ENCODE results near the gene CLASRP. TPM values are rescaled to one million over a fixed set of nuclear protein-coding genes. Genes with fewer than 3 reads are reported as not detected.

Gene CLASRP
- total and polyA plus RNA-seq, 4 donors = 11.6 to 97.3 (median 47.8) TPM

- Histone ChIP-seq H3K9me3 (ENCODE audit: control insufficient read depth, insufficient read depth, low read length) (no peaks in the 10 kb centered on the region), H3K4me1 (ENCODE audit: control insufficient read depth, insufficient read depth, low read length) (peaks cover 32% of the 10 kb centered on the region), H3K27me3 (ENCODE audit: control insufficient read depth, insufficient read depth, low read length) (no peaks in the 10 kb centered on the region), H3K36me3 (ENCODE audit: control insufficient read depth, insufficient read depth, low read length) (peaks cover 56% of the 10 kb centered on the region), H3K4me3 (ENCODE audit: low read depth, low read length) (peak overlapping the region; percentile 89), H3K27ac (ENCODE audit: low read depth, low read length) (no peak overlapping the region)
- no peak for DNase-seq (ENCODE audit: low read depth in 4 of 6, low spot score in 6 of 6)
- 88% methylated on average over 13 of the region's 19 CpGs for WGBS (ENCODE audit: insufficient coverage)
These were observed 1.4 kb downstream of the CLASRP start for GRCh38 chr19:45040059-45040771.

GRCh38 chr19:45041125-45041524 is 2.3 kb downstream of the CLASRP start:
- Histone ChIP-seq H3K9me3 (ENCODE audit: control insufficient read depth, insufficient read depth, low read length) (no peaks in the 10 kb centered on the region), H3K27ac (ENCODE audit: low read depth, low read length) (no peak overlapping the region), H3K36me3 (ENCODE audit: control insufficient read depth, insufficient read depth, low read length) (peaks cover 52% of the 10 kb centered on the region), H3K4me1 (ENCODE audit: control insufficient read depth, insufficient read depth, low read length) (peaks cover 41% of the 10 kb centered on the region), H3K27me3 (ENCODE audit: control insufficient read depth, insufficient read depth, low read length) (no peaks in the 10 kb centered on the region), H3K4me3 (ENCODE audit: low read depth, low read length) (no peak overlapping the region)
- no peak for DNase-seq (ENCODE audit: low read depth in 4 of 6, low spot score in 6 of 6)
- WGBS (ENCODE audit: insufficient coverage) = 96% methylated on average over 2 of the region's 6 CpGs

- H3K27me3 ChIP-seq (ENCODE audit: control insufficient read depth, insufficient read depth, low read length) = no peaks in the 10 kb centered on the region
- peaks cover 37% of the 10 kb centered on the region for H3K4me1 ChIP-seq (ENCODE audit: control insufficient read depth, insufficient read depth, low read length)
- peak overlapping the region; percentile 83 for H3K27ac ChIP-seq (ENCODE audit: low read depth, low read length)
- H3K4me3 ChIP-seq (ENCODE audit: low read depth, low read length) = no peak overlapping the region
- no peaks in the 10 kb centered on the region for H3K9me3 ChIP-seq (ENCODE audit: control insufficient read depth, insufficient read depth, low read length)
- H3K36me3 ChIP-seq (ENCODE audit: control insufficient read depth, insufficient read depth, low read length) = peaks cover 47% of the 10 kb centered on the region
- DNase-seq (ENCODE audit: low read depth in 4 of 6, low spot score in 6 of 6) = peak in 5 of 6 donors; percentile 57 to 88 (median 77)
- WGBS (ENCODE audit: insufficient coverage) = 40% methylated on average over 12 of the region's 14 CpGs
These were observed 7.0 kb downstream of the CLASRP start for GRCh38 chr19:45045671-45046353.

- DNase-seq (ENCODE audit: low read depth in 4 of 6, low spot score in 6 of 6) = no peak
- peaks cover 42% of the 10 kb centered on the region for H3K36me3 ChIP-seq (ENCODE audit: control insufficient read depth, insufficient read depth, low read length)
- peaks cover 36% of the 10 kb centered on the region for H3K4me1 ChIP-seq (ENCODE audit: control insufficient read depth, insufficient read depth, low read length)
- peak overlapping the region; percentile 83 for H3K27ac ChIP-seq (ENCODE audit: low read depth, low read length)
- H3K9me3 ChIP-seq (ENCODE audit: control insufficient read depth, insufficient read depth, low read length) = no peaks in the 10 kb centered on the region
- no peak overlapping the region for H3K4me3 ChIP-seq (ENCODE audit: low read depth, low read length)
- H3K27me3 ChIP-seq (ENCODE audit: control insufficient read depth, insufficient read depth, low read length) = no peaks in the 10 kb centered on the region
- 89% methylated on average over 5 of the region's 7 CpGs for WGBS (ENCODE audit: insufficient coverage)
These were observed 7.5 kb downstream of the CLASRP start for GRCh38 chr19:45046355-45046754.

GRCh38 chr19:45047188-45047797 is 8.4 kb downstream of the CLASRP start:
- no peaks in the 10 kb centered on the region for H3K9me3 ChIP-seq (ENCODE audit: control insufficient read depth, insufficient read depth, low read length)
- H3K27me3 ChIP-seq (ENCODE audit: control insufficient read depth, insufficient read depth, low read length) = no peaks in the 10 kb centered on the region
- WGBS (ENCODE audit: insufficient coverage) = 100% methylated on average over 3 of the region's 7 CpGs
- DNase-seq (ENCODE audit: low read depth in 4 of 6, low spot score in 6 of 6) = no peak
- H3K4me3 ChIP-seq (ENCODE audit: low read depth, low read length) = no peak overlapping the region
- peaks cover 36% of the 10 kb centered on the region for H3K4me1 ChIP-seq (ENCODE audit: control insufficient read depth, insufficient read depth, low read length)
- H3K27ac ChIP-seq (ENCODE audit: low read depth, low read length) = no peak overlapping the region
- H3K36me3 ChIP-seq (ENCODE audit: control insufficient read depth, insufficient read depth, low read length) = peaks cover 42% of the 10 kb centered on the region

- no peaks in the 10 kb centered on the region for H3K9me3 ChIP-seq (ENCODE audit: control insufficient read depth, insufficient read depth, low read length)
- H3K4me1 ChIP-seq (ENCODE audit: control insufficient read depth, insufficient read depth, low read length) = peaks cover 36% of the 10 kb centered on the region
- no peak overlapping the region for H3K4me3 ChIP-seq (ENCODE audit: low read depth, low read length)
- peak in 1 of 6 donors; percentile 25 for DNase-seq (ENCODE audit: low read depth in 4 of 6, low spot score in 6 of 6)
- 92% methylated on average over 8 of the region's 8 CpGs for WGBS (ENCODE audit: insufficient coverage)
- no peak overlapping the region for H3K27ac ChIP-seq (ENCODE audit: low read depth, low read length)
- no peaks in the 10 kb centered on the region for H3K27me3 ChIP-seq (ENCODE audit: control insufficient read depth, insufficient read depth, low read length)
- H3K36me3 ChIP-seq (ENCODE audit: control insufficient read depth, insufficient read depth, low read length) = peaks cover 39% of the 10 kb centered on the region
These were observed 10.4 kb downstream of the CLASRP start for GRCh38 chr19:45049073-45049736.

- H3K4me3 ChIP-seq (ENCODE audit: low read depth, low read length) = no peak overlapping the region
- 85% methylated on average over 5 of the region's 6 CpGs for WGBS (ENCODE audit: insufficient coverage)
- DNase-seq (ENCODE audit: low read depth in 4 of 6, low spot score in 6 of 6) = no peak
- H3K36me3 ChIP-seq (ENCODE audit: control insufficient read depth, insufficient read depth, low read length) = peaks cover 37% of the 10 kb centered on the region
- no peak overlapping the region for H3K27ac ChIP-seq (ENCODE audit: low read depth, low read length)
- H3K27me3 ChIP-seq (ENCODE audit: control insufficient read depth, insufficient read depth, low read length) = no peaks in the 10 kb centered on the region
- no peaks in the 10 kb centered on the region for H3K9me3 ChIP-seq (ENCODE audit: control insufficient read depth, insufficient read depth, low read length)
- H3K4me1 ChIP-seq (ENCODE audit: control insufficient read depth, insufficient read depth, low read length) = peaks cover 30% of the 10 kb centered on the region
These were observed 11.2 kb downstream of the CLASRP start for GRCh38 chr19:45050036-45050435.

GRCh38 chr19:45051929-45052579 is 13.2 kb downstream of the CLASRP start:
- Histone ChIP-seq H3K27ac (ENCODE audit: low read depth, low read length) (no peak overlapping the region), H3K4me1 (ENCODE audit: control insufficient read depth, insufficient read depth, low read length) (peaks cover 11% of the 10 kb centered on the region)
- WGBS (ENCODE audit: insufficient coverage) = 82% methylated on average over 8 of the region's 9 CpGs

GRCh38 chr19:45056831-45057230 is 18.0 kb downstream of the CLASRP start:
- H3K9me3 ChIP-seq (ENCODE audit: control insufficient read depth, insufficient read depth, low read length) = no peaks in the 10 kb centered on the region
- H3K36me3 ChIP-seq (ENCODE audit: control insufficient read depth, insufficient read depth, low read length) = peaks cover 89% of the 10 kb centered on the region
- 85% methylated on average over 8 of the region's 8 CpGs for WGBS (ENCODE audit: insufficient coverage)
- no peak for DNase-seq (ENCODE audit: low read depth in 4 of 6, low spot score in 6 of 6)
- no peak overlapping the region for H3K27ac ChIP-seq (ENCODE audit: low read depth, low read length)
- H3K27me3 ChIP-seq (ENCODE audit: control insufficient read depth, insufficient read depth, low read length) = no peaks in the 10 kb centered on the region
- no peak overlapping the region for H3K4me3 ChIP-seq (ENCODE audit: low read depth, low read length)
- H3K4me1 ChIP-seq (ENCODE audit: control insufficient read depth, insufficient read depth, low read length) = no peaks in the 10 kb centered on the region

More at GRCh38 chr19:45051929-45052579, 13.2 kb downstream of the CLASRP start:
- peaks cover 56% of the 10 kb centered on the region for H3K36me3 ChIP-seq (ENCODE audit: control insufficient read depth, insufficient read depth, low read length)
- H3K27me3 ChIP-seq (ENCODE audit: control insufficient read depth, insufficient read depth, low read length) = no peaks in the 10 kb centered on the region
- H3K9me3 ChIP-seq (ENCODE audit: control insufficient read depth, insufficient read depth, low read length) = no peaks in the 10 kb centered on the region
- DNase-seq (ENCODE audit: low read depth in 4 of 6, low spot score in 6 of 6) = no peak
- H3K4me3 ChIP-seq (ENCODE audit: low read depth, low read length) = no peak overlapping the region
